ENCODE measurements around the gene B3GNT7.

The B3GNT7 gene

GRCh38 chr2:231386446-231386845 lies 9.1 kb upstream of the B3GNT7 start:
- no peak overlapping the region for H3K4me3 ChIP-seq (ENCODE audit: low read depth, low read length)
- WGBS (ENCODE audit: extremely low coverage, insufficient coverage, insufficient read length), result no CpG with 5 or more reads among the region's 3 CpGs

GRCh38 chr2:231387904-231388724 lies 7.4 kb upstream of the B3GNT7 start:
- H2BK120ac ChIP-seq (ENCODE audit: insufficient read depth, low read length, poor library complexity), result no peak overlapping the region
- no peak overlapping the region for H2AK5ac ChIP-seq (ENCODE audit: low read length)
- H3K4me2 ChIP-seq (ENCODE audit: low read length), result no peak overlapping the region
- H3K18ac ChIP-seq (ENCODE audit: low read length), result no peak overlapping the region
- H4K8ac ChIP-seq (ENCODE audit: low read depth, low read length), result no peak overlapping the region
- H3K79me2 ChIP-seq (ENCODE audit: control insufficient read depth, insufficient read depth, low read length, poor library complexity), result no peaks in the 10 kb centered on the region
- H3K4me1 ChIP-seq (ENCODE audit: control insufficient read depth in 1 of 2, insufficient read depth in 2 of 2, low read length in 2 of 2), result no peaks in the 10 kb centered on the region
- H3K23ac ChIP-seq (ENCODE audit: low read length), result no peak overlapping the region
- H3K36me3 ChIP-seq (ENCODE audit: control insufficient read depth in 1 of 2, insufficient read depth in 2 of 2, low read length in 2 of 2), result no peaks in the 10 kb centered on the region
- H3K4ac ChIP-seq (ENCODE audit: low read depth, low read length), result no peak overlapping the region
- H4K12ac ChIP-seq (ENCODE audit: low read depth, low read length), result no peak overlapping the region
- H3K9me3 ChIP-seq (ENCODE audit: insufficient read depth, low read depth, low read length), result peaks cover 9% of the 10 kb centered on the region
- H3K27ac ChIP-seq (ENCODE audit: low read depth, low read length), result no peak overlapping the region
- no peak overlapping the region for H3K14ac ChIP-seq (ENCODE audit: low read length)
- WGBS (ENCODE audit: extremely low coverage, insufficient coverage, insufficient read length), result no CpG with 5 or more reads among the region's 26 CpGs
- H3K79me1 ChIP-seq (ENCODE audit: low read length), result no peaks in the 10 kb centered on the region
- H3K4me3 ChIP-seq (ENCODE audit: low read depth, low read length), result no peak overlapping the region
- H3K27me3 ChIP-seq (ENCODE audit: insufficient read depth, low read length), result no peaks in the 10 kb centered on the region
- no peak overlapping the region for H2BK12ac ChIP-seq (ENCODE audit: low read length)
- no peak overlapping the region for H2BK5ac ChIP-seq (ENCODE audit: low read depth, low read length, poor library complexity)
- no peak overlapping the region for H3K9ac ChIP-seq (ENCODE audit: low read length)
- H2AFZ ChIP-seq (ENCODE audit: insufficient read depth, low read length, poor library complexity), result no peak overlapping the region
- DNase-seq, result peak in 1 of 2 donors; percentile 29
- no peak overlapping the region for H4K91ac ChIP-seq (ENCODE audit: low read depth, low read length)

More at GRCh38 chr2:231386446-231386845, 9.1 kb upstream of the B3GNT7 start:
- no peak overlapping the region for H4K8ac ChIP-seq (ENCODE audit: low read depth, low read length)
- no peaks in the 10 kb centered on the region for H3K4me1 ChIP-seq (ENCODE audit: control insufficient read depth in 1 of 2, insufficient read depth in 2 of 2, low read length in 2 of 2)
- no peak overlapping the region for H3K4ac ChIP-seq (ENCODE audit: low read depth, low read length)
- H3K79me2 ChIP-seq (ENCODE audit: control insufficient read depth, insufficient read depth, low read length, poor library complexity), result no peaks in the 10 kb centered on the region
- no peak overlapping the region for H3K14ac ChIP-seq (ENCODE audit: low read length)
- H3K9ac ChIP-seq (ENCODE audit: low read length), result no peak overlapping the region
- no peak overlapping the region for H2BK5ac ChIP-seq (ENCODE audit: low read depth, low read length, poor library complexity)
- H3K27ac ChIP-seq (ENCODE audit: low read depth, low read length), result no peak overlapping the region
- no peak overlapping the region for H2AFZ ChIP-seq (ENCODE audit: insufficient read depth, low read length, poor library complexity)
- no peaks in the 10 kb centered on the region for H3K36me3 ChIP-seq (ENCODE audit: control insufficient read depth in 1 of 2, insufficient read depth in 2 of 2, low read length in 2 of 2)
- H3K23ac ChIP-seq (ENCODE audit: low read length), result no peak overlapping the region
- H2BK120ac ChIP-seq (ENCODE audit: insufficient read depth, low read length, poor library complexity), result no peak overlapping the region
- DNase-seq, result no peak
- no peak overlapping the region for H3K4me2 ChIP-seq (ENCODE audit: low read length)
- no peaks in the 10 kb centered on the region for H3K79me1 ChIP-seq (ENCODE audit: low read length)
- no peak overlapping the region for H4K91ac ChIP-seq (ENCODE audit: low read depth, low read length)
- H3K27me3 ChIP-seq (ENCODE audit: insufficient read depth, low read length), result no peaks in the 10 kb centered on the region
- H4K12ac ChIP-seq (ENCODE audit: low read depth, low read length), result no peak overlapping the region
- no peak overlapping the region for H2AK5ac ChIP-seq (ENCODE audit: low read length)
- H2BK12ac ChIP-seq (ENCODE audit: low read length), result no peak overlapping the region
- H3K9me3 ChIP-seq (ENCODE audit: insufficient read depth, low read depth, low read length), result peaks cover 3% of the 10 kb centered on the region
- H3K18ac ChIP-seq (ENCODE audit: low read length), result no peak overlapping the region

DNA sequence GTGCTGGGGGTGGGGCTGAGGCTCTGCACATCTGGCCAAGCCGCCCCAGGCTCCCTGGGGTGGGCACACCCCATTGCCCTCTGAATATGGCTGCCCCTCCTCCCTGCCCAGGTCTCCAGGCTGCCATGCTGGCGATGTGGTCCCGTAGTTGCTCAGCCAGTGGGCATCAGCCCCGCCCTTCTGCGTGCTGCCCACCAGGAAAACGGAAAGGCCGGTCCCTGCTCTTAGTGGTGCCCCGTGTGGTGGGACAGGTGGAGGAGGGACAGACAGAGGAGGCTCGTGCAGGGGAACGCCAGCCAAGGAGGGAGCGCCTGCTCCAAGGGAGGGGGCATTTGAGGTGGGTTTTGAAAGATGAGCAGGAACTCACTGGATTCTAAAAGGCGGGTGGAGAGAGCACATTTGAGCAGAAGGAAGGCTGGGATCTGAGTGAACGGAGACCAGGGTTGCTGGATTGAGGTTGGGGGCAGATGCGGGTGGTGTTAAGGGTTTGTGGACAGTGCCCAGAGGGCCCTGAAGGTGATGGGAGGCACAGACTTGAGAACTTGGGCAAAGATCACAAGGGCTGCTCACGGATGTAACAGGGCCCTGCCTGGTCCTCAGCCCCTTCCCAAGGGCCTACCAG lies 6.7 kb upstream of the B3GNT7 start:
- no peak overlapping the region for H3K14ac ChIP-seq (ENCODE audit: low read length)
- no CpG with 5 or more reads among the region's 15 CpGs for whole genome bisulfite sequencing (ENCODE audit: extremely low coverage, insufficient coverage, insufficient read length)

DNA sequence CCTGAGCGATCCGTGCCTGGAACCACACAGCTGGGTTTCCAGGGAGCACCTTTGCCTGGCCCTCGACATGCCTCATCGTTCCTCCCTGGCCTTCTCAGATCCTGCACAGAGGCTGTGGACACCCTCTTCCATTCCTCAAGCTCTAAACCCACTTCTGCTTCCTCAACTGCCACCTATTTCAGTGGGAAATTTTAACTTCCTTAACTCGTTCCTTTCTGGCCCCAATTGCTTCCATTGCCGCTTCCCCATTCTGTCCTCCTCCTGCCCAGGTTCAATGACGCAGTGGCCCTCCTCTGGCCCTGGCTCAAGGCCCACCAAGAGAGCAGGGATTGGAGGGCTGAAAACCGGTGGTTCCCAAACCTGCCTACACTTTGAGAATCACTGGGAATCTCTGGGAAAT lies 4.8 kb upstream of the B3GNT7 start:
- Histone ChIP-seq H2AFZ (ENCODE audit: insufficient read depth, low read length, poor library complexity) (no peak overlapping the region), H3K4me3 (ENCODE audit: low read depth, low read length) (peak overlapping the region; percentile 8), H3K4me1 (ENCODE audit: control insufficient read depth in 1 of 2, insufficient read depth in 2 of 2, low read length in 2 of 2) (peaks cover 0 to 2% of the 10 kb centered on the region in 2 experiments), H2AK5ac (ENCODE audit: low read length) (no peak overlapping the region), H2BK12ac (ENCODE audit: low read length) (no peak overlapping the region), H3K14ac (ENCODE audit: low read length) (no peak overlapping the region), H3K36me3 (ENCODE audit: control insufficient read depth in 1 of 2, insufficient read depth in 2 of 2, low read length in 2 of 2) (no peaks in the 10 kb centered on the region), H3K9ac (ENCODE audit: low read length) (no peak overlapping the region), H3K27ac (ENCODE audit: low read depth, low read length) (no peak overlapping the region), H3K4ac (ENCODE audit: low read depth, low read length) (no peak overlapping the region), H3K9me3 (ENCODE audit: insufficient read depth, low read depth, low read length) (peaks cover 6% of the 10 kb centered on the region), H3K79me1 (ENCODE audit: low read length) (no peaks in the 10 kb centered on the region), H3K18ac (ENCODE audit: low read length) (no peak overlapping the region), H4K8ac (ENCODE audit: low read depth, low read length) (no peak overlapping the region), H3K23ac (ENCODE audit: low read length) (no peak overlapping the region), H3K79me2 (ENCODE audit: control insufficient read depth, insufficient read depth, low read length, poor library complexity) (no peaks in the 10 kb centered on the region), H3K4me2 (ENCODE audit: low read length) (no peak overlapping the region), H2BK5ac (ENCODE audit: low read depth, low read length, poor library complexity) (no peak overlapping the region), H4K91ac (ENCODE audit: low read depth, low read length) (no peak overlapping the region), H4K12ac (ENCODE audit: low read depth, low read length) (no peak overlapping the region), H3K27me3 (ENCODE audit: insufficient read depth, low read length) (no peaks in the 10 kb centered on the region), H2BK120ac (ENCODE audit: insufficient read depth, low read length, poor library complexity) (no peak overlapping the region)
- no peak for DNase-seq
- no CpG with 5 or more reads among the region's 8 CpGs for WGBS (ENCODE audit: extremely low coverage, insufficient coverage, insufficient read length)

More for the DNA sequence above, 6.7 kb upstream of the B3GNT7 start:
- Histone ChIP-seq H4K8ac (ENCODE audit: low read depth, low read length) (no peak overlapping the region), H4K91ac (ENCODE audit: low read depth, low read length) (no peak overlapping the region), H2BK5ac (ENCODE audit: low read depth, low read length, poor library complexity) (no peak overlapping the region), H3K79me2 (ENCODE audit: control insufficient read depth, insufficient read depth, low read length, poor library complexity) (no peaks in the 10 kb centered on the region), H3K4ac (ENCODE audit: low read depth, low read length) (no peak overlapping the region), H4K12ac (ENCODE audit: low read depth, low read length) (no peak overlapping the region), H3K79me1 (ENCODE audit: low read length) (no peaks in the 10 kb centered on the region), H3K9me3 (ENCODE audit: insufficient read depth, low read depth, low read length) (peaks cover 6% of the 10 kb centered on the region), H3K18ac (ENCODE audit: low read length) (no peak overlapping the region), H2AFZ (ENCODE audit: insufficient read depth, low read length, poor library complexity) (no peak overlapping the region), H2BK12ac (ENCODE audit: low read length) (no peak overlapping the region), H3K23ac (ENCODE audit: low read length) (no peak overlapping the region), H3K9ac (ENCODE audit: low read length) (no peak overlapping the region), H3K4me1 (ENCODE audit: control insufficient read depth in 1 of 2, insufficient read depth in 2 of 2, low read length in 2 of 2) (no peaks in the 10 kb centered on the region), H3K4me2 (ENCODE audit: low read length) (no peak overlapping the region), H2BK120ac (ENCODE audit: insufficient read depth, low read length, poor library complexity) (no peak overlapping the region), H3K27me3 (ENCODE audit: insufficient read depth, low read length) (no peaks in the 10 kb centered on the region), H3K36me3 (ENCODE audit: control insufficient read depth in 1 of 2, insufficient read depth in 2 of 2, low read length in 2 of 2) (no peaks in the 10 kb centered on the region), H3K4me3 (ENCODE audit: low read depth, low read length) (no peak overlapping the region), H2AK5ac (ENCODE audit: low read length) (no peak overlapping the region), H3K27ac (ENCODE audit: low read depth, low read length) (no peak overlapping the region)
- no peak for DNase-seq
